RWPE2 (cell line): ENCODE measurements around the gene MCU.

Experiments
- ATAC-seq: fragments of 200-7000 bp; cut with Tn5 transposase; 3 replicates; pipeline ENCODE4 v1.9.1; 2021; ENCODE audit warnings: low read depth
- DNase-seq: peaks from one replicate; pipeline ENCODE4 v3.0.0-alpha.2; 2020; ENCODE audit warnings: low spot score
- H3K27ac ChIP-seq: fragments of 450-650 bp; 2 replicates; pipeline ENCODE4 v1.5.1; 2017; ENCODE audit warnings: mild to moderate bottlenecking; ENCODE audit not compliant: poor library complexity, severe bottlenecking
- H3K27me3 ChIP-seq: fragments of 250-450 bp; sonication (Bioruptor Pico); 2 replicates; pipeline ENCODE4 v1.5.1; 2021; ENCODE audit warnings: mild to moderate bottlenecking, moderate library complexity; ENCODE audit not compliant: insufficient read depth, poor library complexity, severe bottlenecking
- H3K36me3 ChIP-seq: fragments of 250-450 bp; sonication (Bioruptor Pico); 2 replicates; pipeline ENCODE4 v1.5.1; 2020; ENCODE audit warnings: low read depth, mild to moderate bottlenecking, moderate library complexity
- H3K4me1 ChIP-seq: fragments of 250-450 bp; sonication (Bioruptor Pico); 2 replicates; pipeline ENCODE4 v1.5.1; 2021; ENCODE audit warnings: mild to moderate bottlenecking, moderate library complexity; ENCODE audit not compliant: insufficient read depth, poor library complexity, severe bottlenecking
- H3K4me3 ChIP-seq: fragments of 250-450 bp; sonication (Bioruptor Pico); 2 replicates; pipeline ENCODE4 v1.5.1; 2021; ENCODE audit warnings: mild to moderate bottlenecking, moderate library complexity; ENCODE audit not compliant: severe bottlenecking
- H3K9me3 ChIP-seq: fragments of 250-450 bp; sonication (Bioruptor Pico); 2 replicates; pipeline ENCODE4 v1.5.1; 2021; ENCODE audit warnings: mild to moderate bottlenecking, moderate library complexity; ENCODE audit not compliant: severe bottlenecking
- TF ChIP-seq, protein P1 (sequence below): fragments of 450-650 bp; IDR thresholded peaks from one replicate; pipeline ENCODE4 v1.5.1; 2017; ENCODE audit warnings: mild to moderate bottlenecking, moderate library complexity; ENCODE audit not compliant: poor library complexity, severe bottlenecking

Gene MCU

GRCh38 chr10:72712136-72712535, 20.2 kb downstream of the MCU start:
- H3K27me3 ChIP-seq: no peaks in the 10 kb centered on the region
- peaks cover 12% of the 10 kb centered on the region for H3K4me1 ChIP-seq
- no peak for DNase-seq
- H3K27ac ChIP-seq: no peak overlapping the region
- H3K36me3 ChIP-seq: peaks cover 5% of the 10 kb centered on the region; the same call in 1 of the 2 replicates
- H3K4me3 ChIP-seq: no peak overlapping the region
- TF ChIP-seq, protein P1, sequence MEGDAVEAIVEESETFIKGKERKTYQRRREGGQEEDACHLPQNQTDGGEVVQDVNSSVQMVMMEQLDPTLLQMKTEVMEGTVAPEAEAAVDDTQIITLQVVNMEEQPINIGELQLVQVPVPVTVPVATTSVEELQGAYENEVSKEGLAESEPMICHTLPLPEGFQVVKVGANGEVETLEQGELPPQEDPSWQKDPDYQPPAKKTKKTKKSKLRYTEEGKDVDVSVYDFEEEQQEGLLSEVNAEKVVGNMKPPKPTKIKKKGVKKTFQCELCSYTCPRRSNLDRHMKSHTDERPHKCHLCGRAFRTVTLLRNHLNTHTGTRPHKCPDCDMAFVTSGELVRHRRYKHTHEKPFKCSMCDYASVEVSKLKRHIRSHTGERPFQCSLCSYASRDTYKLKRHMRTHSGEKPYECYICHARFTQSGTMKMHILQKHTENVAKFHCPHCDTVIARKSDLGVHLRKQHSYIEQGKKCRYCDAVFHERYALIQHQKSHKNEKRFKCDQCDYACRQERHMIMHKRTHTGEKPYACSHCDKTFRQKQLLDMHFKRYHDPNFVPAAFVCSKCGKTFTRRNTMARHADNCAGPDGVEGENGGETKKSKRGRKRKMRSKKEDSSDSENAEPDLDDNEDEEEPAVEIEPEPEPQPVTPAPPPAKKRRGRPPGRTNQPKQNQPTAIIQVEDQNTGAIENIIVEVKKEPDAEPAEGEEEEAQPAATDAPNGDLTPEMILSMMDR: no peak
- no peaks in the 10 kb centered on the region for H3K9me3 ChIP-seq
- no peak for ATAC-seq

- H3K27me3 ChIP-seq: no peaks in the 10 kb centered on the region
- TF ChIP-seq, protein P1: no peak
- H3K27ac ChIP-seq: peak overlapping the region; percentile 32
- ATAC-seq (peak; percentile 70), DNase-seq (no peak)
- H3K36me3 ChIP-seq: peaks cover 18% of the 10 kb centered on the region
- peaks cover 26% of the 10 kb centered on the region for H3K4me1 ChIP-seq
- H3K4me3 ChIP-seq: no peak overlapping the region
- no peaks in the 10 kb centered on the region for H3K9me3 ChIP-seq
These were observed 28.1 kb downstream of the MCU start for GRCh38 chr10:72719941-72720592.

DNA sequence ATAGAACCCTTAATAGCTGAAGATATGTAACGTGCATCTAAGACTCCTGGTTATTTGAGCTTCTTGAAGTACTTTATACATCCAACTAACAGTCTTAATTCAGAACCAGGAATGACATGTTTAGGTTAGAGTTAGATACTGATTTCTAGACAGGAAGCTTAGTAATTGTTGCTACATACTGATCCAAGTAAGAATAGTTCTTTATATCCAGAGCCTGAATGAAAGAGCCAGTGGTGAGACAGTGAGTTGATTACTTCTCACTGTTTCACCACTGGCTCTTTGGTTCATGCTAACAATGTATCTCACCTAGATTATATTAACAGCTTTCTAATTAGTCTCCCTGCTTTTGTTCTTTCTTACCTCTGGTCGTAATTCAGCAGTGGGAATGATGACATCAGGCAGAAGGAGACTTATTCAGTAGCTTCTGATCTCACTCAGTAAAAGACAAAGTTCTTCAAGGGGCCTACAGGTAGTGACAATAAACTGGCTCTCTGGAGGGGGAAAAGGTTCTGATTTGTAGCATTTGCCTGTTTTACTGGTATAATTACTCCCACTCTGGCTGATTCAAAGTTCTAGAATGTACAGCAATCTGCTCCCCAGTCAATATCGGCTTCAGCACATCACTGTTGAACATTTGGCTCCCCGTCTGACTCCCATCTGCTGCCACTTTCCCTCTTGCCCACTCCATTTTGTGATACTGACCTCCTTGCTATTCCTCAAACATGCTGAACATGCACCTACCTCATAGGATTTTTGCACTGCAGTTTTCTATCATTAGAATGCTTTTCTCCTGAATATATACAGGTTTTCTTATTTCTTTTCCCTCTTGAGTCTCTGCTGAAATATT, 29.1 kb downstream of the MCU start:
- TF ChIP-seq, protein P1: no peak
- Histone ChIP-seq H3K36me3 (peaks cover 14% of the 10 kb centered on the region), H3K4me3 (no peak overlapping the region), H3K27ac (peak overlapping the region; percentile 32), H3K27me3 (no peaks in the 10 kb centered on the region), H3K9me3 (no peaks in the 10 kb centered on the region), H3K4me1 (peaks cover 26% of the 10 kb centered on the region)
- DNase-seq: no peak
- 0 out of 3 replicates have a peak, but pooled peaks have one; percentile 35 for ATAC-seq

DNA sequence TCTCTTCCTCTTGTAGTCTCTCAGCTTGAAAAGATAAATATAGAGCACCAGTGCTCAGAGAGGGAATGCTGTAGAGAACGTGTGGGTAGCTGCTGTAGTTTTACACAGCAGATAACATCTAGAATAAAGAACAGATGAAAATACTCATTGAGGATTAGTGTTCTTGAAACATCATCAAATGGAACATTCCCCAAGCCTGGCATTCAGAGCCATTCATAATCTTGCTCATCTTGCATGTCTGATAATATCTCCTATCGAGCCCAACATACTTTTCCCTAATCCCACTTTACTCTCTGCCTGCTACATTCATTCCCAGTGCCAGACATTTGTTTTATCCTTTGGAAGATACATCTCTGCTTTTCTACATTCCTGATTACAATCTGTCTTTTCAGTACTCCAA, 35.2 kb downstream of the MCU start:
- no peak for DNase-seq
- H3K36me3 ChIP-seq: no peaks in the 10 kb centered on the region; the same call in 1 of the 2 replicates
- H3K27ac ChIP-seq: no peak overlapping the region

More for the DNA sequence above, 35.2 kb downstream of the MCU start:
- Histone ChIP-seq H3K4me3 (no peak overlapping the region), H3K4me1 (no peaks in the 10 kb centered on the region), H3K9me3 (no peaks in the 10 kb centered on the region), H3K27me3 (no peaks in the 10 kb centered on the region)
- TF ChIP-seq, protein P1: no peak
- ATAC-seq: no peak
